SH-SY5Y (cell line): Measurements from ENCODE around the gene PRR22.

ENCODE experiments used
- GATA2 ChIP-seq: IDR thresholded peaks from 2 replicates; pipeline ENCODE4 v1.6.1; 2011; ENCODE audit warnings: mild to moderate bottlenecking, low read depth, low read length
- GATA3 ChIP-seq: IDR thresholded peaks from 2 replicates; pipeline ENCODE4 v1.6.1; 2011; ENCODE audit warnings: low read depth, mild to moderate bottlenecking, low read length, moderate library complexity

- no peak for TF ChIP-seq GATA2
- no peak for TF ChIP-seq GATA3
Observed at GRCh38 chr19:5778402-5778801, 6.1 kb downstream of the PRR22 start.
